ENCODE data around the gene MUC4. TPM values are rescaled to one million over a fixed set of nuclear protein-coding genes. Genes with fewer than 3 reads are reported as not detected.

Gene MUC4
- polyA plus RNA-seq, 3 donors = not detected

GRCh38 chr3:195757438-195757770, 54.3 kb downstream of the MUC4 start:
- Histone ChIP-seq H3K4me3 (replicated peaks in 1 of 3; ENCODE audit: low read depth in 2 of 3, low read length in 3 of 3) (no peak overlapping the region), H3K27me3 (ENCODE audit: control insufficient read depth in 2 of 2, insufficient read depth in 2 of 2, low read length in 2 of 2) (peaks cover 12 to 27% of the 10 kb centered on the region in 2 donors), H3K27ac (ENCODE audit: low read depth in 1 of 2, low read length in 2 of 2) (no peak overlapping the region), H3K9me3 (replicated peaks in 1 of 2; ENCODE audit: control insufficient read depth in 1 of 2, insufficient read depth in 1 of 2, low read length in 2 of 2) (no peaks in the 10 kb centered on the region), H3K4me1 (ENCODE audit: control insufficient read depth in 1 of 2, insufficient read depth in 2 of 2, low read length in 2 of 2) (no peaks in the 10 kb centered on the region), H3K79me2 (ENCODE audit: insufficient read depth, low read length) (no peaks in the 10 kb centered on the region), H3K9ac (ENCODE audit: insufficient read depth, low read length, poor library complexity, severe bottlenecking) (no peak overlapping the region), H2AFZ (ENCODE audit: insufficient read depth, low read depth, low read length, poor library complexity, severe bottlenecking) (no peak overlapping the region), H3K4me2 (replicated peaks; ENCODE audit: extremely low read depth, low read length, poor library complexity, severe bottlenecking) (no peak overlapping the region), H3K36me3 (replicated peaks in 1 of 2; ENCODE audit: control insufficient read depth in 1 of 2, insufficient read depth in 2 of 2, low read length in 2 of 2) (no peaks in the 10 kb centered on the region), H4K20me1 (ENCODE audit: insufficient read depth, low read length) (no peaks in the 10 kb centered on the region)
- peaks cover 0 to 4% (median 0%) of the 10 kb centered on the region in 7 donors for H3K9me3 Mint-ChIP-seq
- 42% methylated on average over 8 of the region's 8 CpGs for WGBS (ENCODE audit: insufficient coverage)
- intact Hi-C loops (cut with micrococcal nuclease) = no loop called here
- H3K4me3 Mint-ChIP-seq = no peak overlapping the region
- H3K4me1 Mint-ChIP-seq = no peaks in the 10 kb centered on the region
- peaks cover 37 to 58% (median 44%) of the 10 kb centered on the region in 3 donors for H3K27me3 Mint-ChIP-seq (ENCODE audit: low read depth in 3 of 3)
- H3K27ac Mint-ChIP-seq = no peak overlapping the region
- no peak for TF ChIP-seq CTCF (IDR thresholded peaks at IDR 0.05)
- no peaks in the 10 kb centered on the region for H3K36me3 Mint-ChIP-seq
- no peak for DNase-seq

- no peak for TF ChIP-seq CTCF (IDR thresholded peaks at IDR 0.05)
- no peaks in the 10 kb centered on the region for H4K20me1 ChIP-seq (ENCODE audit: insufficient read depth, low read length)
- Mint-ChIP-seq H3K9me3 (peaks cover 0 to 2% (median 0%) of the 10 kb centered on the region in 7 donors), H3K27ac (no peak overlapping the region), H3K4me3 (no peak overlapping the region), H3K4me1 (no peaks in the 10 kb centered on the region), H3K36me3 (no peaks in the 10 kb centered on the region), H3K27me3 (ENCODE audit: low read depth in 3 of 3) (peaks cover 27 to 46% (median 35%) of the 10 kb centered on the region in 3 donors)
- no peak overlapping the region for H3K27ac ChIP-seq (ENCODE audit: low read depth in 1 of 2, low read length in 2 of 2)
- no peaks in the 10 kb centered on the region for H3K9me3 ChIP-seq (replicated peaks in 1 of 2; ENCODE audit: control insufficient read depth in 1 of 2, insufficient read depth in 1 of 2, low read length in 2 of 2)
- no peaks in the 10 kb centered on the region for H3K79me2 ChIP-seq (ENCODE audit: insufficient read depth, low read length)
- no peak overlapping the region for H3K4me3 ChIP-seq (replicated peaks in 1 of 3; ENCODE audit: low read depth in 2 of 3, low read length in 3 of 3)
- H3K4me1 ChIP-seq (ENCODE audit: control insufficient read depth in 1 of 2, insufficient read depth in 2 of 2, low read length in 2 of 2) = no peaks in the 10 kb centered on the region
- peaks cover 3 to 19% of the 10 kb centered on the region in 2 donors for H3K27me3 ChIP-seq (ENCODE audit: control insufficient read depth in 2 of 2, insufficient read depth in 2 of 2, low read length in 2 of 2)
- intact Hi-C loops (cut with micrococcal nuclease) = no loop called here
- no peak overlapping the region for H3K9ac ChIP-seq (ENCODE audit: insufficient read depth, low read length, poor library complexity, severe bottlenecking)
- no peak for DNase-seq
- no peaks in the 10 kb centered on the region for H3K36me3 ChIP-seq (replicated peaks in 1 of 2; ENCODE audit: control insufficient read depth in 1 of 2, insufficient read depth in 2 of 2, low read length in 2 of 2)
- 79% methylated on average over 2 of the region's 16 CpGs for WGBS (ENCODE audit: insufficient coverage)
- H3K4me2 ChIP-seq (replicated peaks; ENCODE audit: extremely low read depth, low read length, poor library complexity, severe bottlenecking) = no peak overlapping the region
- no peak overlapping the region for H2AFZ ChIP-seq (ENCODE audit: insufficient read depth, low read depth, low read length, poor library complexity, severe bottlenecking)
Measured at GRCh38 chr3:195755791-195756676, 55.7 kb downstream of the MUC4 start.

Measured in CD14-positive monocyte (primary cell).